Mesendoderm (in vitro differentiated cells): Measurements from ENCODE around the gene KHDC4.
A peak's percentile ranks its signal among the peaks of the same experiment; 100 is the strongest.

Experiments used
- DNase-seq: peaks from one replicate; pipeline ENCODE4 v3.0.0; 2013
- H2AK5ac ChIP-seq: 2 replicates; pipeline ENCODE4 v1.6.1; 2013; ENCODE audit warnings: low read length, inconsistent platforms
- H2BK120ac ChIP-seq: 2 replicates; pipeline ENCODE4 v1.6.1; 2013; ENCODE audit warnings: low read depth, mild to moderate bottlenecking, low read length, moderate library complexity, mixed read lengths
- H2BK15ac ChIP-seq: replicated peaks from 2 replicates; pipeline ENCODE4 v1.6.1; 2013; ENCODE audit warnings: low read depth, mild to moderate bottlenecking, moderate library complexity
- H2BK5ac ChIP-seq: 2 replicates; pipeline ENCODE4 v1.6.1; 2013; ENCODE audit warnings: low read length, inconsistent platforms
- H3K18ac ChIP-seq: 2 replicates; pipeline ENCODE4 v1.6.1; 2013; ENCODE audit warnings: mild to moderate bottlenecking, low read length, mixed read lengths
- H3K23ac ChIP-seq: one replicate; pipeline ENCODE4 v1.6.1; 2013; ENCODE audit warnings: low read length
- H3K27ac ChIP-seq: 2 replicates; pipeline ENCODE4 v1.5.1; 2013; ENCODE audit warnings: low read depth, mild to moderate bottlenecking, inconsistent platforms, low read length, moderate library complexity
- H3K27me3 ChIP-seq: 2 replicates; pipeline ENCODE4 v1.6.1; 2013; ENCODE audit warnings: low read length, control low read depth, mild to moderate bottlenecking, inconsistent platforms; ENCODE audit not compliant: insufficient read depth, poor library complexity
- H3K36me3 ChIP-seq: 2 replicates; pipeline ENCODE4 v1.6.1; 2013; ENCODE audit warnings: low read length, inconsistent platforms; ENCODE audit not compliant: control insufficient read depth, insufficient read depth
- H3K4ac ChIP-seq: one replicate; pipeline ENCODE4 v1.6.1; 2013; ENCODE audit warnings: low read depth, mild to moderate bottlenecking, low read length, moderate library complexity
- H3K4me1 ChIP-seq: 2 replicates; pipeline ENCODE4 v1.6.1; 2013; ENCODE audit warnings: low read depth, low read length, inconsistent platforms; ENCODE audit not compliant: control insufficient read depth
- H3K4me2 ChIP-seq: 2 replicates; pipeline ENCODE4 v1.6.1; 2013; ENCODE audit warnings: low read length
- H3K4me3 ChIP-seq: 2 replicates; pipeline ENCODE4 v1.5.1; 2013; ENCODE audit warnings: mild to moderate bottlenecking, low read length
- H3K56ac ChIP-seq: one replicate; pipeline ENCODE4 v1.6.1; 2013; ENCODE audit warnings: low read length
- H3K79me1 ChIP-seq: 2 replicates; pipeline ENCODE4 v1.6.1; 2013; ENCODE audit warnings: low read length, inconsistent platforms
- H3K79me2 ChIP-seq: 2 replicates; pipeline ENCODE4 v1.6.1; 2013; ENCODE audit warnings: mild to moderate bottlenecking, low read length; ENCODE audit not compliant: control insufficient read depth, insufficient read depth
- H3K9ac ChIP-seq: 2 replicates; pipeline ENCODE4 v1.6.1; 2013; ENCODE audit warnings: low read length, inconsistent platforms
- H4K5ac ChIP-seq: one replicate; pipeline ENCODE4 v1.6.1; 2013; ENCODE audit warnings: low read length
- H4K8ac ChIP-seq: one replicate; pipeline ENCODE4 v1.6.1; 2013; ENCODE audit warnings: low read depth, mild to moderate bottlenecking, control low read depth, low read length, moderate library complexity
- WGBS: extraction: QIAGEN DNeasy Blood & Tissue Kit; methylation state at CpG from one replicate; pipeline ENCODE4 v1.1.7; 2013; ENCODE audit warnings: low lambda C conversion rate, missing lambda C conversion rate; ENCODE audit not compliant: insufficient coverage; ENCODE audit errors: extremely low coverage; 5-methylcytosine and 5-hydroxymethylcytosine counted together

KHDC4 gene

GRCh38 chr1:155919801-155920200, 14.4 kb downstream of the KHDC4 start:
- Histone ChIP-seq H3K4ac (no peak overlapping the region), H3K79me1 (peaks cover 5% of the 10 kb centered on the region), H3K4me3 (no peak overlapping the region), H4K5ac (no peak overlapping the region), H3K4me1 (no peaks in the 10 kb centered on the region), H2AK5ac (no peak overlapping the region), H3K4me2 (no peak overlapping the region), H3K18ac (no peak overlapping the region), H3K27ac (no peak overlapping the region), H2BK15ac (no peak overlapping the region), H2BK120ac (no peak overlapping the region), H3K23ac (no peak overlapping the region), H4K8ac (no peak overlapping the region), H3K36me3 (peaks cover 17% of the 10 kb centered on the region), H3K27me3 (no peaks in the 10 kb centered on the region), H2BK5ac (no peak overlapping the region), H3K79me2 (peaks cover 1% of the 10 kb centered on the region), H3K9ac (no peak overlapping the region), H3K56ac (no peak overlapping the region)
- no CpG with 5 or more reads among the region's 2 CpGs for WGBS
- no peak for DNase-seq

GRCh38 chr1:155918660-155919059, 15.6 kb downstream of the KHDC4 start:
- Histone ChIP-seq H4K5ac (no peak overlapping the region), H3K56ac (no peak overlapping the region), H2BK5ac (no peak overlapping the region), H4K8ac (no peak overlapping the region), H3K4me2 (no peak overlapping the region), H3K4me3 (no peak overlapping the region), H3K9ac (no peak overlapping the region), H2AK5ac (no peak overlapping the region), H3K4ac (no peak overlapping the region), H3K23ac (no peak overlapping the region), H3K27me3 (no peaks in the 10 kb centered on the region), H3K4me1 (no peaks in the 10 kb centered on the region), H3K27ac (no peak overlapping the region), H3K18ac (no peak overlapping the region), H3K79me2 (peaks cover 1% of the 10 kb centered on the region), H2BK120ac (no peak overlapping the region), H3K36me3 (peaks cover 21% of the 10 kb centered on the region), H2BK15ac (no peak overlapping the region), H3K79me1 (peaks cover 5% of the 10 kb centered on the region)
- WGBS = no CpG with 5 or more reads among the region's 3 CpGs
- DNase-seq = no peak

GRCh38 chr1:155913969-155914757, 20.1 kb downstream of the KHDC4 start:
- Histone ChIP-seq H3K56ac (no peak overlapping the region), H2BK120ac (no peak overlapping the region), H3K27ac (no peak overlapping the region), H3K79me1 (peaks cover 1% of the 10 kb centered on the region), H2BK5ac (no peak overlapping the region), H3K18ac (no peak overlapping the region), H3K4me2 (no peak overlapping the region), H3K27me3 (no peaks in the 10 kb centered on the region), H3K23ac (no peak overlapping the region), H3K4me3 (no peak overlapping the region), H3K36me3 (peaks cover 9% of the 10 kb centered on the region), H2AK5ac (no peak overlapping the region), H4K5ac (no peak overlapping the region), H4K8ac (no peak overlapping the region), H3K4ac (no peak overlapping the region), H2BK15ac (no peak overlapping the region), H3K4me1 (peaks cover 2% of the 10 kb centered on the region), H3K9ac (no peak overlapping the region), H3K79me2 (no peaks in the 10 kb centered on the region)
- no peak for DNase-seq
- no CpG with 5 or more reads among the region's 6 CpGs for WGBS

- Histone ChIP-seq H3K27ac (no peak overlapping the region), H3K4me1 (peaks cover 2% of the 10 kb centered on the region), H3K36me3 (peaks cover 7% of the 10 kb centered on the region), H4K8ac (no peak overlapping the region), H2BK15ac (no peak overlapping the region), H4K5ac (no peak overlapping the region), H3K27me3 (no peaks in the 10 kb centered on the region), H3K56ac (no peak overlapping the region), H3K79me1 (peaks cover 1% of the 10 kb centered on the region), H2BK120ac (no peak overlapping the region), H2BK5ac (no peak overlapping the region), H2AK5ac (no peak overlapping the region), H3K79me2 (no peaks in the 10 kb centered on the region), H3K4me3 (no peak overlapping the region), H3K18ac (no peak overlapping the region), H3K23ac (no peak overlapping the region), H3K4me2 (no peak overlapping the region), H3K4ac (no peak overlapping the region), H3K9ac (no peak overlapping the region)
- peak; percentile 33 for DNase-seq
- WGBS = no CpG with 5 or more reads among the region's 11 CpGs
Observed at GRCh38 chr1:155912056-155912536, 22.1 kb downstream of the KHDC4 start.

GRCh38 chr1:155911156-155912055, 22.8 kb downstream of the KHDC4 start, which contains the start of gene RIT1:
Gene RIT1 (minus strand): TSS chr1:155911349. CDS start chr1:155910761, 588 bp downstream.
- H2BK15ac ChIP-seq = no peak within 1 kb of the TSS
- DNase-seq = peak; percentile 93
- H2BK5ac ChIP-seq = no peak within 1 kb of the TSS
- peaks cover 2% of the 10 kb centered on the region for H3K4me1 ChIP-seq
- H3K9ac ChIP-seq = peak within 1 kb of the TSS; percentile 86
- peak within 1 kb of the TSS; percentile 54 for H2BK120ac ChIP-seq
- H3K27me3 ChIP-seq = no peaks in the 10 kb centered on the region
- H3K4me2 ChIP-seq = peak within 1 kb of the TSS; percentile 95
- peaks cover 5% of the 10 kb centered on the region for H3K36me3 ChIP-seq
- no peak within 1 kb of the TSS for H4K8ac ChIP-seq
- H3K79me1 ChIP-seq = peaks cover 1% of the 10 kb centered on the region
- peak within 1 kb of the TSS; percentile 92 for H3K4me3 ChIP-seq
- H3K23ac ChIP-seq = no peak within 1 kb of the TSS
- H3K56ac ChIP-seq = peak within 1 kb of the TSS; percentile 97
- H3K18ac ChIP-seq = peak within 1 kb of the TSS; percentile 70
- no CpG with 5 or more reads among the region's 34 CpGs for WGBS
- H4K5ac ChIP-seq = peak within 1 kb of the TSS; percentile 6
- H3K27ac ChIP-seq = peak within 1 kb of the TSS; percentile 89
- no peak within 1 kb of the TSS for H2AK5ac ChIP-seq
- no peaks in the 10 kb centered on the region for H3K79me2 ChIP-seq
- no peak within 1 kb of the TSS for H3K4ac ChIP-seq
